Panc1 (cell line): Measurements from ENCODE around the gene GPR157. TPM values are rescaled to one million over a fixed set of nuclear protein-coding genes. Genes with fewer than 3 reads are reported as not detected.

ENCODE experiments used
- ATAC-seq: fragments of 200-7000 bp; cut with Tn5 transposase; 2 replicates; pipeline ENCODE4 v1.9.1; 2020; ENCODE audit warnings: mild to moderate bottlenecking, moderate library complexity
- BruUV-seq: library from RNA; stranded (reverse); fragments of 400-500 nt; replicated peaks from 2 replicates; lab custom pipeline; 2021; lab: Mats Ljungman, UMichigan
- CTCF ChIA-PET: fragments of 300-600 bp; sonication (Branson Sonifier 250); formaldehyde crosslinking; loops from one replicate; lab custom pipeline; 2022; ENCODE audit warnings: antibody characterized with exemption; lab: Charles Lee
- POLR2A ChIA-PET: fragments of 300-600 bp; sonication (Branson Sonifier 250); formaldehyde crosslinking; loops from one replicate; lab custom pipeline; 2022; ENCODE audit warnings: antibody characterized with exemption; lab: Charles Lee
- DNase-seq: peaks from one replicate; pipeline ENCODE4 v3.0.0-alpha.2; 2010; ENCODE audit warnings: low read depth, low spot score
- H3K27ac ChIP-seq: 2 replicates; pipeline ENCODE4 v1.5.1; 2011; ENCODE audit warnings: mild to moderate bottlenecking, low read length, inconsistent platforms
- H3K27me3 ChIP-seq: fragments of 200-500 bp; sonication (Bioruptor generic); 2 replicates; pipeline ENCODE4 v1.6.0; 2014; ENCODE audit warnings: low read length, inconsistent platforms; ENCODE audit not compliant: control insufficient read depth, insufficient read depth
- H3K36me3 ChIP-seq: fragments of 200-500 bp; sonication (Bioruptor generic); 2 replicates; pipeline ENCODE4 v1.5.1; 2014; ENCODE audit warnings: inconsistent platforms, mild to moderate bottlenecking, low read length, moderate library complexity; ENCODE audit not compliant: control insufficient read depth, insufficient read depth
- H3K4me1 ChIP-seq: 2 replicates; pipeline ENCODE4 v1.5.1; 2011; ENCODE audit warnings: inconsistent platforms, mild to moderate bottlenecking, low read length, moderate library complexity; ENCODE audit not compliant: control insufficient read depth, insufficient read depth
- H3K4me3 ChIP-seq, 2 experiments: 2 replicates each; pipeline ENCODE4 v1.5.1; 2011 to 2012; ENCODE audit warnings: low read depth in 2 of 2, low read length in 2 of 2, mild to moderate bottlenecking in 2 of 2, inconsistent platforms in 1 of 2, moderate library complexity in 1 of 2
- H3K9me3 ChIP-seq: fragments of 200-500 bp; sonication (Bioruptor generic); 2 replicates; pipeline ENCODE4 v1.5.1; 2014; ENCODE audit warnings: low read depth, mild to moderate bottlenecking, inconsistent platforms, low read length, moderate library complexity; ENCODE audit not compliant: control insufficient read depth, insufficient read depth
- CTCF ChIP-seq: fragments of 450-650 bp; IDR thresholded peaks from 2 replicates; pipeline ENCODE4 v1.5.1; 2017; ENCODE audit warnings: mild to moderate bottlenecking
- POLR2AphosphoS5 ChIP-seq: IDR thresholded peaks from 2 replicates; pipeline ENCODE4 v1.6.1; 2012; ENCODE audit warnings: mild to moderate bottlenecking, low read depth, low read length, moderate library complexity
- SIN3A ChIP-seq: IDR thresholded peaks from 2 replicates; pipeline ENCODE4 v1.6.1; 2012; ENCODE audit warnings: low read depth, mild to moderate bottlenecking, low read length, moderate library complexity, borderline replicate concordance; ENCODE audit not compliant: insufficient read depth
- TCF7L2 ChIP-seq: IDR thresholded peaks from 2 replicates; pipeline ENCODE4 v1.6.1; 2011; ENCODE audit warnings: mild to moderate bottlenecking, low read depth, low read length, inconsistent platforms
- in situ Hi-C: cut with HindIII; loops from 2 replicates; pipeline ENCODE4 v1.10.0; 2016; ENCODE audit warnings: low sequenced_read_pairs, low pct_unique_long_range_greater_than_20kb
- intact Hi-C: fragments of 100-400 bp; cut with micrococcal nuclease; formaldehyde crosslinking; loops from one replicate; pipeline ENCODE4 v1.10.0; 2022; ENCODE audit not compliant: unreplicated experiment
- total RNA-seq: library from RNA; stranded (reverse); gene quantifications from one replicate; pipeline ENCODE4 v1.2.1, GENCODE V29; 2021; ENCODE audit not compliant: unreplicated experiment
- TF ChIP-seq, protein P1 (sequence below), 2 experiments: IDR thresholded peaks; 2 replicates each; pipeline ENCODE4 v1.6.1; 2011 to 2012; ENCODE audit warnings: low read depth in 2 of 2, control low read depth in 1 of 2, low read length in 1 of 2, mild to moderate bottlenecking in 1 of 2, moderate library complexity in 1 of 2; ENCODE audit not compliant: insufficient read depth in 1 of 2

Gene GPR157
- total RNA-seq, 1 experiment from 2014 or later = 19.8 TPM

DNA sequence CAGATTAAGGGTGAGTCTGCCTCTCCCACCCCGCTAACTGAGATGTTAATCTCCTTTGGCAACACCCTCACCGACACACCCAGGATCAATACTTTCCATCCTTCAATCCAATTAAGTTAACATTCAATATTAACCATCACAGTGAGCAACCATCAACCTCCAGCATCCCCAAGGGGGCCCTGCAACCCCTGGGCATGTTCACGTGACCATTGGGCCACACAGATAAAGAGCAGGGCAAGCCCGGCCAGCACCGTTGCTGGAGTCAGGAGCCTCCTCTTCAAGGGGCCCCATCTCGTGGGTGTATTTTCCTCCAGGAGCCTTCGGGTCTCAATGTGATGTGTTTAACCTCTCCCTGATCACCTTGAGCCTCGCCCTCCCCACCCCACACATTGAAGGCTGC, 8.0 kb upstream of the GPR157 start:
- TF ChIP-seq TCF7L2 (no peak), POLR2AphosphoS5 (no peak), SIN3A (no peak), CTCF (no peak)
- TF ChIP-seq, protein P1, sequence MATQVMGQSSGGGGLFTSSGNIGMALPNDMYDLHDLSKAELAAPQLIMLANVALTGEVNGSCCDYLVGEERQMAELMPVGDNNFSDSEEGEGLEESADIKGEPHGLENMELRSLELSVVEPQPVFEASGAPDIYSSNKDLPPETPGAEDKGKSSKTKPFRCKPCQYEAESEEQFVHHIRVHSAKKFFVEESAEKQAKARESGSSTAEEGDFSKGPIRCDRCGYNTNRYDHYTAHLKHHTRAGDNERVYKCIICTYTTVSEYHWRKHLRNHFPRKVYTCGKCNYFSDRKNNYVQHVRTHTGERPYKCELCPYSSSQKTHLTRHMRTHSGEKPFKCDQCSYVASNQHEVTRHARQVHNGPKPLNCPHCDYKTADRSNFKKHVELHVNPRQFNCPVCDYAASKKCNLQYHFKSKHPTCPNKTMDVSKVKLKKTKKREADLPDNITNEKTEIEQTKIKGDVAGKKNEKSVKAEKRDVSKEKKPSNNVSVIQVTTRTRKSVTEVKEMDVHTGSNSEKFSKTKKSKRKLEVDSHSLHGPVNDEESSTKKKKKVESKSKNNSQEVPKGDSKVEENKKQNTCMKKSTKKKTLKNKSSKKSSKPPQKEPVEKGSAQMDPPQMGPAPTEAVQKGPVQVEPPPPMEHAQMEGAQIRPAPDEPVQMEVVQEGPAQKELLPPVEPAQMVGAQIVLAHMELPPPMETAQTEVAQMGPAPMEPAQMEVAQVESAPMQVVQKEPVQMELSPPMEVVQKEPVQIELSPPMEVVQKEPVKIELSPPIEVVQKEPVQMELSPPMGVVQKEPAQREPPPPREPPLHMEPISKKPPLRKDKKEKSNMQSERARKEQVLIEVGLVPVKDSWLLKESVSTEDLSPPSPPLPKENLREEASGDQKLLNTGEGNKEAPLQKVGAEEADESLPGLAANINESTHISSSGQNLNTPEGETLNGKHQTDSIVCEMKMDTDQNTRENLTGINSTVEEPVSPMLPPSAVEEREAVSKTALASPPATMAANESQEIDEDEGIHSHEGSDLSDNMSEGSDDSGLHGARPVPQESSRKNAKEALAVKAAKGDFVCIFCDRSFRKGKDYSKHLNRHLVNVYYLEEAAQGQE (IDR thresholded peaks at IDR 0.05; ENCODE audit: insufficient read depth in 1 of 2, low read depth in 2 of 2, low read length in 1 of 2) = no peak
- POLR2A ChIA-PET = interaction anchor here (0.7 kb wide), 1 partner anchor 42 kb away, joined by 9 read pairs; no protein-coding TSS in a partner anchor
- in situ Hi-C loops = no loop called here
- Histone ChIP-seq H3K27ac (no peak overlapping the region), H3K9me3 (no peaks in the 10 kb centered on the region), H3K36me3 (no peaks in the 10 kb centered on the region), H3K27me3 (no peaks in the 10 kb centered on the region), H3K4me1 (no peaks in the 10 kb centered on the region), H3K4me3 (no peak overlapping the region)
- no peak for ATAC-seq
- DNase-seq = no peak
- intact Hi-C loops = no loop called here
- no TSS peak for BruUV-seq
- CTCF ChIA-PET = no interaction called here

DNA sequence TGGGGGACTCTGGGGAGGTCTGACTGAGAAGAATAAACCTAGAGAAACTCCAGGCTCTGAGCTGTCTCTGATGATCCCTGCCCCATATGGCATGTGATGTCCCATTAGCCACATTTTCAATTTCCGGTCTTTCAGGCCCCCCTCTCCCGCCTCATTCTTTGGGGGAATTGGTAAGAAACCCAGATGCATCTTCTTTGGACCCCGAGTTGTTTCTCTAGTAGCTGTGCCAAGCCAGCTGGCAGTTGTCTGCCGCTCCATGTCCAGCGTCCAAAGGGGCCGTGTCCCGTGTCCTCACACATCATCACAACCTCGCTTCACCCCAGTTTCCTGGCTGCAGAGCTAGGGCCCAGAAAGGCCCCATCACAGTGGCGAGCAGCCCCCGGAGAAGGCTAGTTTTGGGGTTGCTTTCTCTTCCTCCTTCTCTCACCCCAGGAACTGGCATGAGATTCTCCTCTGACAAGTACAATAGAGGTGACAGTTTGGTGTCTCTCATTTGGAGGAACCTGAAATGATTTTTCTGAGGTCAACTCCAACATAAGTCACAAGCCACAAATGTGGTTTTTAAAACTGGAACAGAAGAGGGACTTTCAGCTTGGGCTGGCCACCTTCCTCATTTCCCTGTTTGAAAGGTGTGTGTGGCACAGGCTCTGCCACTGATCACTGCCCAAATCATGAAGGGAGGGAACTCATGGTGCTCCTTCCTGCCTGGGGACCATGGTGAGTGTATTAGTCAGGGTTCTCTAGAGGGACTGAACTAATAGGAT, 6.4 kb upstream of the GPR157 start:
- no TSS peak for BruUV-seq
- intact Hi-C loops (no loop called here), in situ Hi-C loops (no loop called here)
- Histone ChIP-seq H3K9me3 (no peaks in the 10 kb centered on the region), H3K4me1 (no peaks in the 10 kb centered on the region), H3K36me3 (no peaks in the 10 kb centered on the region), H3K27me3 (no peaks in the 10 kb centered on the region), H3K27ac (no peak overlapping the region), H3K4me3 (no peak overlapping the region)
- ATAC-seq (no peak), DNase-seq (no peak)
- CTCF ChIA-PET = interaction anchor here (0.7 kb wide), 1 partner anchor 28 kb away, joined by 4 read pairs; no protein-coding TSS in a partner anchor
- TF ChIP-seq, protein P1 (IDR thresholded peaks at IDR 0.05; ENCODE audit: insufficient read depth in 1 of 2, low read depth in 2 of 2, low read length in 1 of 2) = no peak
- POLR2A ChIA-PET = no interaction called here
